ENCODE data around the gene PCDHA2. TPM values are rescaled to one million over a fixed set of nuclear protein-coding genes. Genes with fewer than 3 reads are reported as not detected.

Gene PCDHA2
- total and polyA plus RNA-seq, 2 of the 13 experiments (the other 11 are each of a cell fraction or from before 2014, with no cell fraction given) = not detected

DNA sequence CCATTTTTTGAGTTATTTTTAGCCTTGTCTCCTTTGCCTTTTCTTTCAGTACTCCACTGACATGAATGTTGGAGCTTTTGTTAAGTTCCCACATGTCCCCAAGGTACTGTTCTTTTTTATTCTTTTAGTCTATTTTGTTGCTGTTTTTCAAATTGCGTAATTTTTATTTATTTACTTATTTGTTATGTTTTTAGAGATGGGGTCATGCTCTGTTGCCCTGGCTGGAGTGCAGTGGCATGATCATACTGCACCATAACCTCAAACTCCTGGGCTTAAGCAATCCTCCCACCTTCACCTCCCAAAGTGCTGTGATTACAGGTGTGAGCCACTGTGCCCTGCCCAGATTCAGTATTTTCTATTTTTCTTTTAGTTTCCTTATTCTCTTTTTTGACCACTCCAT lies 14.1 kb upstream of the PCDHA2 start:
- Histone ChIP-seq H3K4me1 (ENCODE audit: insufficient read depth, low read length) (no peaks in the 10 kb centered on the region), H2AFZ (ENCODE audit: low read length) (no peak overlapping the region), H3K9me3 (ENCODE audit: low read length) (peaks cover 65% of the 10 kb centered on the region), H3K4me3 (replicated peaks in 1 of 3; ENCODE audit: insufficient read depth in 1 of 3, low read depth in 2 of 3, low read length in 3 of 3) (no peak overlapping the region), H3K27me3 (ENCODE audit: control insufficient read depth in 1 of 2, insufficient read depth in 2 of 2, low read length in 2 of 2) (no peaks in the 10 kb centered on the region), H4K20me1 (ENCODE audit: insufficient read depth, low read length) (no peaks in the 10 kb centered on the region), H3K79me2 (ENCODE audit: insufficient read depth, low read length) (no peaks in the 10 kb centered on the region), H3K27ac (ENCODE audit: extremely low read length, insufficient read depth, low read length) (no peak overlapping the region), H3K9ac (ENCODE audit: insufficient read depth, low read depth, low read length) (no peak overlapping the region), H3K36me3 (replicated peaks in 1 of 2; ENCODE audit: control insufficient read depth in 1 of 2, insufficient read depth in 2 of 2, low read length in 2 of 2) (no peaks in the 10 kb centered on the region), H3K4me2 (ENCODE audit: low read depth, low read length) (no peak overlapping the region)
- DNase-seq (ENCODE audit: low spot score) (no peak), ATAC-seq (no peak), FAIRE-seq (no peak)
- 0% methylated on average over 1 of the region's 1 CpG for WGBS (ENCODE audit: low lambda C conversion rate)
- TF ChIP-seq, protein P1, sequence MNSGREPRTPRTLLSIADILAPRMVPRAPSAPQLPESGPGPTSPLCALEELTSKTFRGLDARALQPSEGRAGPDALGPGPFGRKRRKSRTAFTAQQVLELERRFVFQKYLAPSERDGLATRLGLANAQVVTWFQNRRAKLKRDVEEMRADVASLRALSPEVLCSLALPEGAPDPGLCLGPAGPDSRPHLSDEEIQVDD (CRISPR knock-in tag; IDR thresholded peaks at IDR 0.05; ENCODE audit: borderline replicate concordance) = no peak
- no peak for TF ChIP-seq ZSCAN12 (CRISPR knock-in tag; IDR thresholded peaks at IDR 0.05)
- no peak for TF ChIP-seq ZNF432 (CRISPR knock-in tag; IDR thresholded peaks at IDR 0.05; ENCODE audit: borderline replicate concordance)
- no peak for TF ChIP-seq MED8 (CRISPR knock-in tag; IDR thresholded peaks at IDR 0.05; ENCODE audit: insufficient replicate concordance)
- TF ChIP-seq GABPA (IDR thresholded peaks at IDR 0.05; ENCODE audit: low read depth, low read length) = no peak
- TF ChIP-seq GABPA (CRISPR knock-in tag; IDR thresholded peaks at IDR 0.05; ENCODE audit: low read depth) = no peak
- no peak for TF ChIP-seq PRMT3 (CRISPR knock-in tag; IDR thresholded peaks at IDR 0.05; ENCODE audit: borderline replicate concordance, low read depth)
- TF ChIP-seq, protein P2, sequence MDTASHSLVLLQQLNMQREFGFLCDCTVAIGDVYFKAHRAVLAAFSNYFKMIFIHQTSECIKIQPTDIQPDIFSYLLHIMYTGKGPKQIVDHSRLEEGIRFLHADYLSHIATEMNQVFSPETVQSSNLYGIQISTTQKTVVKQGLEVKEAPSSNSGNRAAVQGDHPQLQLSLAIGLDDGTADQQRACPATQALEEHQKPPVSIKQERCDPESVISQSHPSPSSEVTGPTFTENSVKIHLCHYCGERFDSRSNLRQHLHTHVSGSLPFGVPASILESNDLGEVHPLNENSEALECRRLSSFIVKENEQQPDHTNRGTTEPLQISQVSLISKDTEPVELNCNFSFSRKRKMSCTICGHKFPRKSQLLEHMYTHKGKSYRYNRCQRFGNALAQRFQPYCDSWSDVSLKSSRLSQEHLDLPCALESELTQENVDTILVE (CRISPR knock-in tag; IDR thresholded peaks at IDR 0.05) = no peak
- no peak for TF ChIP-seq HHEX (CRISPR knock-in tag; IDR thresholded peaks at IDR 0.05)
- no peak for TF ChIP-seq ZNF280D (CRISPR knock-in tag; IDR thresholded peaks at IDR 0.05)
- TF ChIP-seq ZBTB26 (CRISPR knock-in tag; IDR thresholded peaks at IDR 0.05; ENCODE audit: borderline replicate concordance) = no peak
- TF ChIP-seq, protein P3, sequence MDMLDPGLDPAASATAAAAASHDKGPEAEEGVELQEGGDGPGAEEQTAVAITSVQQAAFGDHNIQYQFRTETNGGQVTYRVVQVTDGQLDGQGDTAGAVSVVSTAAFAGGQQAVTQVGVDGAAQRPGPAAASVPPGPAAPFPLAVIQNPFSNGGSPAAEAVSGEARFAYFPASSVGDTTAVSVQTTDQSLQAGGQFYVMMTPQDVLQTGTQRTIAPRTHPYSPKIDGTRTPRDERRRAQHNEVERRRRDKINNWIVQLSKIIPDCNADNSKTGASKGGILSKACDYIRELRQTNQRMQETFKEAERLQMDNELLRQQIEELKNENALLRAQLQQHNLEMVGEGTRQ (IDR thresholded peaks at IDR 0.05; ENCODE audit: low read depth, low read length) = no peak
- TF ChIP-seq, protein P3 (CRISPR knock-in tag; IDR thresholded peaks at IDR 0.05; ENCODE audit: borderline replicate concordance) = no peak
- no peak for TF ChIP-seq ZNF331 (CRISPR knock-in tag; IDR thresholded peaks at IDR 0.05)
- TF ChIP-seq KLF9 (CRISPR knock-in tag; IDR thresholded peaks at IDR 0.05; ENCODE audit: low read depth) = no peak
- no peak for TF ChIP-seq ZNF383 (CRISPR knock-in tag; IDR thresholded peaks at IDR 0.05; ENCODE audit: borderline replicate concordance)
- no peak for TF ChIP-seq ZNF225 (CRISPR knock-in tag; IDR thresholded peaks at IDR 0.05)
- no peak for TF ChIP-seq ZMYM2 (CRISPR knock-in tag; IDR thresholded peaks at IDR 0.05)
- TF ChIP-seq TMF1 (CRISPR knock-in tag; IDR thresholded peaks at IDR 0.05; ENCODE audit: low read depth) = no peak
- ChIA-PET CTCF (ENCODE audit: low intra/inter-chr PET ratio, low total read pairs) (no interaction called here), POLR2A (no interaction called here)
- in situ Hi-C loops (cut with HindIII; ENCODE audit: extremely low pct_ligation_motif_present, low pct_unique_long_range_greater_than_20kb) (no loop called here), intact Hi-C loops (cut with micrococcal nuclease; ENCODE audit: unreplicated experiment) (no loop called here)
- BruUV-seq (replicated peaks) = no TSS peak
